ENCODE measurements around the gene CDH22. TPM values are rescaled to one million over a fixed set of nuclear protein-coding genes. Genes with fewer than 3 reads are reported as not detected.

The CDH22 gene
- total RNA-seq, 2 donors from 2014 or later, result not detected

- Mint-ChIP-seq H3K27ac (no peak overlapping the region), H3K27me3 (ENCODE audit: low read depth) (peaks cover 35% of the 10 kb centered on the region), H3K4me1 (ENCODE audit: low read depth) (no peaks in the 10 kb centered on the region), H3K36me3 (ENCODE audit: insufficient read depth in 2 of 2) (no peaks in the 10 kb centered on the region), H3K9me3 (no peaks in the 10 kb centered on the region), H3K4me3 (no peak overlapping the region)
- ATAC-seq (replicated peaks in 1 of 2) (no peak), DNase-seq (no peak)
Observed at GRCh38 chr20:46324379-46324778, 16.1 kb upstream of the CDH22 start.

GRCh38 chr20:46323557-46323956, 15.3 kb upstream of the CDH22 start:
- ATAC-seq (replicated peaks in 1 of 2), result no peak
- Mint-ChIP-seq H3K4me1 (ENCODE audit: low read depth) (no peaks in the 10 kb centered on the region), H3K27me3 (ENCODE audit: low read depth) (peaks cover 32% of the 10 kb centered on the region), H3K27ac (no peak overlapping the region), H3K9me3 (no peaks in the 10 kb centered on the region), H3K4me3 (no peak overlapping the region), H3K36me3 (ENCODE audit: insufficient read depth in 2 of 2) (no peaks in the 10 kb centered on the region)
- DNase-seq, result no peak

DNA sequence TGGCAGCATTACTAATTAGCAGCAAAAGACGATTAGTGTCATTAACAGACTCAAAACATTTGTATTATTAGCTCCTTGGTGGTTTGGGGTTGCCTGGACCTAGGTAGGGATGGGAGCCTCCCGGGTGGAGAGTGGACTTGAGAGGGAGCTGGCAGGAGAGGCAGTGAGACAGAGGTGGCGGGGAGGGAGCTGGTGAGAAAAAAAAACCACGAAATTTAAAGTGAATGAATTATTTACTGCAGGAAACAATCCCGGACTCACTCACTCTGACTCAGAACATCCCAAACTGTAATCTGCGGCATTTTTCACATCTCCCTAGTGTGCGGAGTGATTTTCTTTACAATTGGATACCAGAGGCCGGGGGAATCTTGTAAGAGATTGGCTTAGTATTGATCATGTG, 14.3 kb upstream of the CDH22 start:
- Mint-ChIP-seq H3K36me3 (ENCODE audit: insufficient read depth in 2 of 2) (no peaks in the 10 kb centered on the region), H3K9me3 (no peaks in the 10 kb centered on the region), H3K27ac (no peak overlapping the region), H3K27me3 (ENCODE audit: low read depth) (peaks cover 32% of the 10 kb centered on the region), H3K4me3 (no peak overlapping the region), H3K4me1 (ENCODE audit: low read depth) (no peaks in the 10 kb centered on the region)
- ATAC-seq (replicated peaks in 1 of 2) (no peak), DNase-seq (no peak)

DNA sequence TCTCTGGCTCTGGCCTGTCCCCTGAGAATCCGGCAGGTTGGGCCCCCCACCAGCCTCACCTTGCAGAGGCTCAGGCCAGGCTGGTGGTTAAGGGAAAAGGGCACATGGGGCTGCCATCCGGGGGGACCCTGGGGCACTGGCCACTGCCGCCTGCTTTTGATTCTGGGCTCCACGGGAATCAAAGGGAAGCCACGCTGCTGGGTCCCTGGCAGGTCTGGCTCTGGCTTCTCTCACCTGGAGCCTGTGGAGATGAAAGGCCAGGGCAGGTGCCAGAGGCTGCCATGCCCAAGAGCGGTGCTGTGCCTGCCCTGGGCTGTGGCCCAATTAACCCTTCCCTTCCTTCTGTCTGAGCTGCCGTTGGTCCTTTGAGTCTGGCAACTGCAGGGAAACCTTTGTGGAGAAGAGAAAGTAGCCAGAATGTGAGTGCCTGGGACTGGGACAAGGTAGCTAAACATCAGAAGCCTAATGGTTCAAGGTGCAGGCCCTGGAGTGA, 9.4 kb upstream of the CDH22 start:
- no peak overlapping the region for H3K4me3 Mint-ChIP-seq
- H3K9me3 Mint-ChIP-seq, result no peaks in the 10 kb centered on the region
- H3K27ac Mint-ChIP-seq, result no peak overlapping the region
- no peak for ATAC-seq (replicated peaks in 1 of 2)
- peaks cover 63% of the 10 kb centered on the region for H3K27me3 Mint-ChIP-seq (ENCODE audit: low read depth)
- H3K36me3 Mint-ChIP-seq (ENCODE audit: insufficient read depth in 2 of 2), result no peaks in the 10 kb centered on the region
- no peaks in the 10 kb centered on the region for H3K4me1 Mint-ChIP-seq (ENCODE audit: low read depth)
- no peak for DNase-seq

- ATAC-seq (replicated peaks in 1 of 2), result no peak
- Mint-ChIP-seq H3K27me3 (ENCODE audit: low read depth) (peaks cover 60% of the 10 kb centered on the region), H3K27ac (no peak overlapping the region), H3K4me3 (no peak overlapping the region), H3K4me1 (ENCODE audit: low read depth) (peaks cover 2% of the 10 kb centered on the region), H3K36me3 (ENCODE audit: insufficient read depth in 2 of 2) (no peaks in the 10 kb centered on the region), H3K9me3 (no peaks in the 10 kb centered on the region)
- no peak for DNase-seq
Observed at GRCh38 chr20:46316984-46317684, 8.8 kb upstream of the CDH22 start.

- H3K27me3 Mint-ChIP-seq (ENCODE audit: low read depth), result peaks cover 65% of the 10 kb centered on the region
- DNase-seq (no peak), ATAC-seq (replicated peaks in 1 of 2) (no peak)
- H3K27ac Mint-ChIP-seq, result no peak overlapping the region
- H3K36me3 Mint-ChIP-seq (ENCODE audit: insufficient read depth in 2 of 2), result no peaks in the 10 kb centered on the region
- H3K9me3 Mint-ChIP-seq, result no peaks in the 10 kb centered on the region
- no peak overlapping the region for H3K4me3 Mint-ChIP-seq
- peaks cover 7% of the 10 kb centered on the region for H3K4me1 Mint-ChIP-seq (ENCODE audit: low read depth)
Observed at GRCh38 chr20:46315311-46315710, 7.0 kb upstream of the CDH22 start.

GRCh38 chr20:46312945-46313861, 4.9 kb upstream of the CDH22 start:
- Mint-ChIP-seq H3K27ac (no peak overlapping the region), H3K4me1 (ENCODE audit: low read depth) (peaks cover 7% of the 10 kb centered on the region), H3K27me3 (ENCODE audit: low read depth) (peaks cover 73% of the 10 kb centered on the region), H3K36me3 (ENCODE audit: insufficient read depth in 2 of 2) (no peaks in the 10 kb centered on the region), H3K4me3 (no peak overlapping the region), H3K9me3 (no peaks in the 10 kb centered on the region)
- DNase-seq (no peak), ATAC-seq (replicated peaks in 1 of 2) (no peak)

DNA sequence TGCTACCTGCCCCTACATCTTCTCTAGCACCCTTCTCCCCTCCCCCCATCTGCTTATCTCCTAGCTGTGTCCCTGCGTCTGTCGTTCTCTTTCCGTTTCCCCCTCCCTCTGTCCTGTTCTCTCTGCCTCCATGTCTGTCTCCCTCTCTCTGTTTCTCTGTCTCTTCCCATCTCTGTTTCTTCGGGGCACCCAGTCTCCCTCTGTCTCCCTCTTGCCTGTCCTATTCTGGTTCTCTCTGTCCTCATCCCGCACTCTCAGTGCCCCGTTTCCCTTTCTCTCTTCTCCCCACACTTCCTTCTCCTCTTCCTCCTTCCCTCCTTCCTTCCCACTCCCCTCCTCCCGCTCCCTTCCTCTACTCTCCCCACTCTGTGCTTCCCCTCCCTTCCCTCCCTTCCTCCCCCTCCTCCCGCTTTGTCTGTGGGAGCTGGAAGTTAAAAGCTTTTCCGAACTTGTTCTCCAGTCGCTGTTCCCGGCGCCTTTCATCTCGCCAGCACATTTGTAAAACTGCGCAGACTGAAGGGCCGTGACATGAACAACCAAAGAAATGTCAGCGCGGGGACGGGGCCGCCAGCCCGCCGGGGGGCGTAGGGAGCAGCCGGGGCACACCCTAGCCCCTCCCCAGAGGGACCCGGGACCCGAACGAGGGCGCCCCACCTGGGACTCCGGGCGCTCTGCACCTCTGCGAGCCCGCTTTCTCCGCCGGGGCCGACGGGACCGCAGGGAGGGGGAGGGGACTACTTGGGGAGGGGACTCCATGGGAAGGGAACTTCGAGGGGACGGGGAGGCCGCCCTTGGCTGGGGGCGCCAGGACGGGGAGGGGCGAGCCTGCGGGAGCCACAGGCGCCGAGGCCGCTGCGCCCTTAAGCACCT, 4.0 kb upstream of the CDH22 start:
- H3K4me3 Mint-ChIP-seq, result peak overlapping the region; percentile 27 to 46
- peak; percentile 23 to 25 for DNase-seq
- ATAC-seq (replicated peaks in 1 of 2), result peak; percentile 22 to 36
- H3K4me1 Mint-ChIP-seq (ENCODE audit: low read depth), result peaks cover 7% of the 10 kb centered on the region
- no peak overlapping the region for H3K27ac Mint-ChIP-seq
- no peaks in the 10 kb centered on the region for H3K36me3 Mint-ChIP-seq (ENCODE audit: insufficient read depth in 2 of 2)
- peaks cover 73% of the 10 kb centered on the region for H3K27me3 Mint-ChIP-seq (ENCODE audit: low read depth)
- H3K9me3 Mint-ChIP-seq, result no peaks in the 10 kb centered on the region

DNA sequence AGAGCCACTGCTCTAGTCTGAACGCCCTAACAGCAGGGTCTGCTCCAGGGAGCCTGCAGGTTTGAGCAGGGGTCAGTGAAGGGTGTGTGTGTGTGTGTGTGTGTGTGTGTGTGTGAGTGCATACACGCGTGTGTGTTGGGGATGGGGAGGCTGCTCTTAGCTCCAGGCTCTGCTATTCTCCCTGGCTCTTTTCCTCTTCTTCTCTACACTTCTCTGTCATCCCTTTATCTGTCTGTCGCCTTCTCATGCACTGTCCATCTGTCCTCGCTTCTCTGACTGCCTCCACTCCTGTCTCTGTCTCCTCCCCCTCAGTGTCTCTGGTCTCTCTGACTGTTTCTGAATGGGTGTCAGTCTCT, 3.4 kb upstream of the CDH22 start:
- H3K36me3 Mint-ChIP-seq (ENCODE audit: insufficient read depth in 2 of 2), result no peaks in the 10 kb centered on the region
- H3K4me1 Mint-ChIP-seq (ENCODE audit: low read depth), result peaks cover 7% of the 10 kb centered on the region
- DNase-seq (no peak), ATAC-seq (replicated peaks in 1 of 2) (no peak)
- no peaks in the 10 kb centered on the region for H3K9me3 Mint-ChIP-seq
- H3K27ac Mint-ChIP-seq, result no peak overlapping the region
- peak overlapping the region; percentile 27 to 46 for H3K4me3 Mint-ChIP-seq
- peaks cover 72% of the 10 kb centered on the region for H3K27me3 Mint-ChIP-seq (ENCODE audit: low read depth)

- no peak for ATAC-seq (replicated peaks in 1 of 2)
- no peak for DNase-seq
- H3K27me3 Mint-ChIP-seq (ENCODE audit: low read depth), result peaks cover 72% of the 10 kb centered on the region
- peaks cover 7% of the 10 kb centered on the region for H3K4me1 Mint-ChIP-seq (ENCODE audit: low read depth)
- H3K36me3 Mint-ChIP-seq (ENCODE audit: insufficient read depth in 2 of 2), result no peaks in the 10 kb centered on the region
- H3K4me3 Mint-ChIP-seq, result no peak overlapping the region
- no peaks in the 10 kb centered on the region for H3K9me3 Mint-ChIP-seq
- H3K27ac Mint-ChIP-seq, result no peak overlapping the region
Observed at GRCh38 chr20:46311039-46311650, 2.8 kb upstream of the CDH22 start.

DNA sequence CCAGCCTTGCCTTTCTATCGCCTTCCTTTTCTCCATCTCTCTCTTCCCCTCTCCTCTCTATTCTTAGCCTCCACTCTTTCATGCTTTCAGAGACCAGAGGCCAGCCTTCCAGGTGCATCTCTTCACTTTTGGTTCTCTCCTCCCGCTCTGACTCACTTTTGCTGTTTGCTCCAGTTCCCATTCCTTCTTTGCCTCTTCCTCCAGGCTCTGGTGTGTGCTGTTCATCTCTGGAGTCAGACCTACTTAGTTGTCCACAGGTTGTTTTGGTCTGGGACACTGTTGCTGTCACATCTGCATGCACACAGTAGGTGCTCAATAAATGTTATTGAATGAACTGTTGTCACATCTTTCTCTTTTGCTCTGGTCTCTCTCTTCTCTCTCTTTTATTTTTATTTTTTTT, 1.6 kb upstream of the CDH22 start:
- no peaks in the 10 kb centered on the region for H3K9me3 Mint-ChIP-seq
- DNase-seq (no peak), ATAC-seq (replicated peaks in 1 of 2) (no peak)
- H3K27me3 Mint-ChIP-seq (ENCODE audit: low read depth), result peaks cover 60% of the 10 kb centered on the region
- H3K4me3 Mint-ChIP-seq, result peak overlapping the region; percentile 12 to 14
- no peak overlapping the region for H3K27ac Mint-ChIP-seq
- H3K36me3 Mint-ChIP-seq (ENCODE audit: insufficient read depth in 2 of 2), result no peaks in the 10 kb centered on the region
- peaks cover 7% of the 10 kb centered on the region for H3K4me1 Mint-ChIP-seq (ENCODE audit: low read depth)

DNA sequence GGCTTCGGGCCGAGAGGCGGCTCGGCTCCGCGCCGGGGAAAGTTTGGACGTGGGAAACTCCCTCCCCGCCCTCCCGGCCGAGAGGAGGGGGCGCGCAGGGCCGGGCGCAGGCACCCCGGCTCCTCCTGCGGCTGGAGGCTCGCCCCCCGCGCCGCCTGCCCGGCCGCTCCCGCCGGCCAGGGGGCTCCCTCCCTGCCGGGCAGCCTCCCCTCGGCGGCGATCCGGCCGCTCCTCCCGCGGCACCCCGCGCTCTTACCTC, 370 bp downstream of the CDH22 start:
- no peak for DNase-seq
- H3K27me3 Mint-ChIP-seq (ENCODE audit: low read depth), result peaks cover 56% of the 10 kb centered on the region
- no peak overlapping the region for H3K4me3 Mint-ChIP-seq
- ATAC-seq (replicated peaks in 1 of 2), result no peak
- H3K36me3 Mint-ChIP-seq (ENCODE audit: insufficient read depth in 2 of 2), result no peaks in the 10 kb centered on the region
- peaks cover 7% of the 10 kb centered on the region for H3K4me1 Mint-ChIP-seq (ENCODE audit: low read depth)
- no peak overlapping the region for H3K27ac Mint-ChIP-seq
- no peaks in the 10 kb centered on the region for H3K9me3 Mint-ChIP-seq
